MM.1S (cell line): Measurements from ENCODE around the gene ATP5F1C.

ENCODE experiments used
- EZH2 ChIP-seq: fragments of 300-600 bp; sonication (generic); optimal IDR thresholded peaks from 2 replicates; pipeline ENCODE3; 2017; ENCODE audit warnings: low read depth, mild to moderate bottlenecking, antibody characterized with exemption, low read length, mixed read lengths
- EZH2phosphoT487 ChIP-seq: fragments of 300-600 bp; sonication (generic); IDR thresholded peaks from 2 replicates; pipeline ENCODE4 v1.6.1; 2018; ENCODE audit warnings: antibody characterized with exemption, low read length
- TF ChIP-seq, protein P1 (sequence below): fragments of 300-600 bp; sonication (generic); IDR thresholded peaks from 2 replicates; pipeline ENCODE4 v1.5.1; 2016; ENCODE audit warnings: antibody characterized with exemption, low read length, mixed read lengths

DNA sequence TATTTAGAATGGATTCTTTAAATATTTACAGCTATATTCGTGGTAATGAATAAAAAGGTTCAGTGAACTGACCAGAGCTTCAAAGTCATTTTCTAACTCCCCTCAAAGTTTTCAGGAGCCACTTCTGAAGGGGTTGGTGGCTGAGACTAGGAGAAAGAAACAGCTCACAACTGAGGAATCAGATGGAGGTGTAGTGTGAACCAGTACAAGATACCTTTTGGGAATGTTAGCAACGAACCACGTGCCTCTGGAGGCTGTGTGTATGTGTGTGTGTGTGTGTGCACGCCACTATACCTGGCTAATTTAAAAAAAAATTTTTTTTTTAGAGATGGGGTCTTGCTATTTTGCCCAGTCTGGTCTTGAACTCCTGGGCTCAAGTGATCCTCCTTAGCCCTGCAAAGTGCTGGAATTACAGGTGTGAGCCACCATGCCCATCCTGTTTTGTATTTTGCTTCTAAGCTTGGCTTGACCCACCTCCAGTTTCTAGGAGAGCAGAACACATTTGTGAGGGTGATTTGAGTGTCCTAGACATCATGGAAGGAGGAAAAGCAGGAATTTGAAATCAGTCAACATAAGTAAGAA, 20.8 kb downstream of the ATP5F1C start:
- TF ChIP-seq, protein P1, sequence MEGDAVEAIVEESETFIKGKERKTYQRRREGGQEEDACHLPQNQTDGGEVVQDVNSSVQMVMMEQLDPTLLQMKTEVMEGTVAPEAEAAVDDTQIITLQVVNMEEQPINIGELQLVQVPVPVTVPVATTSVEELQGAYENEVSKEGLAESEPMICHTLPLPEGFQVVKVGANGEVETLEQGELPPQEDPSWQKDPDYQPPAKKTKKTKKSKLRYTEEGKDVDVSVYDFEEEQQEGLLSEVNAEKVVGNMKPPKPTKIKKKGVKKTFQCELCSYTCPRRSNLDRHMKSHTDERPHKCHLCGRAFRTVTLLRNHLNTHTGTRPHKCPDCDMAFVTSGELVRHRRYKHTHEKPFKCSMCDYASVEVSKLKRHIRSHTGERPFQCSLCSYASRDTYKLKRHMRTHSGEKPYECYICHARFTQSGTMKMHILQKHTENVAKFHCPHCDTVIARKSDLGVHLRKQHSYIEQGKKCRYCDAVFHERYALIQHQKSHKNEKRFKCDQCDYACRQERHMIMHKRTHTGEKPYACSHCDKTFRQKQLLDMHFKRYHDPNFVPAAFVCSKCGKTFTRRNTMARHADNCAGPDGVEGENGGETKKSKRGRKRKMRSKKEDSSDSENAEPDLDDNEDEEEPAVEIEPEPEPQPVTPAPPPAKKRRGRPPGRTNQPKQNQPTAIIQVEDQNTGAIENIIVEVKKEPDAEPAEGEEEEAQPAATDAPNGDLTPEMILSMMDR: no peak
- no peak for TF ChIP-seq EZH2
- TF ChIP-seq EZH2phosphoT487: no peak
